HG02852 (cell line): ENCODE data around the gene PIK3CG.
"Not testable (repeated sequence)": the region's sequence is repeated elsewhere in the genome, so short reads cannot be mapped to it uniquely, and the experiment has no call there.

Experiments
- ATAC-seq: cut with Tn5 transposase; IDR thresholded peaks from one replicate; pipeline ENCODE4 v1.9.1; 2021; ENCODE audit warnings: mild to moderate bottlenecking, moderate library complexity; ENCODE audit not compliant: unreplicated experiment

PIK3CG gene

DNA sequence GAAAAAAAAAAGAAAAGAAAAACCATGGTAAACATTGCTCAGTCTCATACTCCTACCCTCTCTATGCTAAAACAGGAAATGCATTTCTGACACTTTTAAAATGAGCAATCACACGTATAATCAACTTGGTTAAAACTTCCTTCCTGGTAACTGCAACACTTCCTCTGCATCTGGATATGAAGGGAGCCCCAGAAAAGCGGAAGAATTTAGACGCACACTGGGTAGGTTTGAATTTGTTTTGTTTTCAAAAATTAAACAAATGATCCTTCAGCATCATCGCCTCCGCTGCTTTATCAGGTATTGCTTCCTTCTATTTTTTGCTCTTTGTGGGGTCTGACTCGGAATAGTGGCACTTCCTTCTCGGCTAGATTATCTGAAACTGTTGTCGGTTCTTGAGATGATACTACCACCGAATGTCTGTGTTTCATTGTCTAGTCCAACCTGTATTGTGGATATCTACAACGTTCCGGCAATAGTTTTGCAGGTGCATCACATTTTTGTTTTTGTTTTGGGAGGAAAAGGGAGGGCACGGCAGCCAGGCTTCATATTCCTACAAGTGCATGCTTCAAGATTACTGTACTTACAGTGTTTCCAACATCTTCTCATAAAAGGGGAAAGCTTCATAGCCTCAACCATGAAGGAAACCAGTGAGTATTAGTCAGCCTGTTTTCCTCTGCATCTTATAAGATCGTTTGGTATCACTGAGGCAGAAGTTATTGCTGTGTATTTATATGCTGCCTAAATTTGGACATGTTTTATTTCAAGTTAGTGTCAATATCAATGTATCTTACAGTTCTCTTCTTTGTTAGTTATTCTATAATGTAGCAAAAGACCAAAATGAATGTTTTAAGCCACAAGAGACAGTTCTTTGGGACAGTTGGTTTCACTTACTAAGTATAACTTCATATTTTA, at the start of gene PIK3CG:
Gene PIK3CG (plus strand): TSS at position 153 of the 912 bp plus-strand sequence. CDS start 2,280 bp downstream, outside the sequence.
- ATAC-seq = peak; percentile 65

DNA sequence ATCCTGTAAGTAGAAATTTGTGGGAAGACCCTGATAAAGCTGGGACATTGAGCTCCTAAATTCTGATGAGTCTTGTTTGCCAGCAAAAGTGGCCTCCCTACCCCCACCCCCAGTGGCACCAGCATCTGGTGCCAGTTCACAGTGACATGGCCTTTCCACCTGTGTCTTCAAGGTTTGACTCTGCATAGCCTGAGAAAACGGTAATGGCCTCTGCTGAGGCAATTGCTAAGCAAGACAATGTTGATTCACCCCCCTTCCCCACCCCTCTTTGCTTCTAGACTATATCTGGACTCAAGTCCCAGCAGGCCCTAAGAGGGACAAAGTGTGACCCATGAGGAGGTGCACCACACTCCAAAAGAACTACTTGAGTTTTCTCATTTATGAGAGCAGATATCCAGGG, 48.0 kb upstream of the PIK3CG start:
- no peak for ATAC-seq

DNA sequence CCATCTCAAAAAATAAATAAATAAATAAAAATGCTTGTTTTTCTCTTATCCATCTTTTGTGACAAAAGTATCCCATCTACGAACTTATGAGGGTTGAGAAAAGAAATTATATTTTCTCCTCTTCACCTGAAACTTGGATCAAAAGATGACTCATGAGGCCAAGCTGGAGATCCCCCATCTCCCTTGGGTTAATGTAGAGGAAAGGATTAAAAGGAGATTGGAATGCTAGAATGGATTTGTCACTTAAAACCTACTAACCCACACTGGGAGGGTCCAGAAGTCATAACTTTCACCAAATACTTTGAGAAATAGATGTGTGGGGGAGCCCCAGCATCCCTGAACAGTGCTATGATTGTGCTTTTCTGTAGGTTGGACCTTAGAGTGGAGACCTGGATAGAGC, 46.3 kb upstream of the PIK3CG start:
- ATAC-seq = no peak

DNA sequence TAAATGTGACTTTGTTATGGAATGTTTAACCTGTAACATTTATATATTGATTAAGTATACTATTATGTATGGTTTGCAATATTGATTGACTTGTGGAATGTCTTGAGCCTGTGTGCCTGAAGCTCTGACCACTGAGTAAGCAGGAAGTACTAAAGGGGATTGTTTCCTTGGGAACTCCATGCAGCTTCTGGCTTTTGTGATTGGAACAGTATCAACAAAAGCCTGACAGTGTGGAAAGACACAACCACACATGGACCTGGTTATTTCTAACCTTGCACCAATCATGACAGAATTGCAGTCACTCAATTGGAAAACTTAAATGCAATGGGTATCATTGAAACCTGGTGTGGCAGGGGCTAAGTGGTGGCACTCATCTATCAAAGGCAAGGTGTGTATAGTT, 45.5 kb upstream of the PIK3CG start:
- no peak for ATAC-seq

DNA sequence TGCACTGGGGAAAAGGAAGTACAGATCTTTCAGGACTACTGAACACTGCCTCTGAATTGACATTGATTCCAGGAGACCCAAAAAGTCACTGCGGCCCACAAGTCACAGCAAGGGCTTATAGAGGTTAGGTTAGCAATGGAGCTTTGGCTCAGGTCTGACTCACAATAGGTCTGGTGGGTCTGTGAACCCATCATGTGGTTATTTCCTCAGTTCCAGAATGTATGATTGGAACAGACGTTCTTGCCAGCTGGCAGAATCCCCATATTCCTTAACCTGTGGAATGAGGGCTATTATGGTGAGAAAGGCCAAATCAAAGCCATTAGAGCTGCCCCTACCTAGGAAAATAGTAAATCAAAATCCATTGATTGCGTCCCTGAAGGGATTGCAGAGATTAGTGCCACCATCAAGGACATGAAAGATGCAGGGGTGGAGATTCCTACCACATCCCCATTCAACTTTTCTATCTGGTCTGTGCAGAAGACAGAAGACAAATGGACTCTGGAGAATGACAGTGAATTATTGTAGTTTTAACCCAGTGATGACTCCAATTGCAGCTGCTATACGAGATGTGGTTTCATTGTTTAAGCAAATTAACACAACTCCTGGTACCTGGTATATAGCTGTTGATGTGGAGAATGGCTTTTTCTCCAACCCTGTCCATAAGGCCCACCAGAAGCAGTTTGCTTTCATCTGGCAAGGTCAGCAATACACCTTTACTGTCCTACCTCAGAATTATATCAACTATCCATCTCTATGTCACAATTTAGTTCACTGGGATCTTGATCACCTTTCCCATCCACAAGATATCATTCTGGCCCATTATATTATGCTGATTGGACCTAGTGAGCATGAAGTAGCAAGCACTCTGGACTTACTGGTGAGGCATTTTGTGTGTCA, 44.5 kb upstream of the PIK3CG start:
- ATAC-seq = no peak

DNA sequence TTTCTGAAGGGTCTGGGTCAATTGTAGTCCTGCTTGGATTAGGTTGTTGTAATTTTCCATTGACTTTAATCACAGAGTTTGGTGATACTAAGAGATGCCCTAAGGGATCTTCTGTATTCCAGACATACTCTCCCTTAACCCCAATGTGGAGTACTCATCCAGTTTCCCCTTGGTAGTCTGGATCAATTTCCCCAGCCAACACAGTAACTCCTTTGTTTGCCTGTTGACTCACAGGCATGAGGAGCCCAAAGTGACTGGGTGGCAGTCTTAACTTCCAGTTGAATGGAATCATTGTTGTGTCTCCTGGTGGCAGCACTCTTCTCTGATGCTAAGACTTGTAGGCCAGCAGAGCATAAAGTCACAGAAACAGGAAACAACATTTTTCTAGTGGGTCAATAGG, 41.5 kb upstream of the PIK3CG start:
- no peak for ATAC-seq

DNA sequence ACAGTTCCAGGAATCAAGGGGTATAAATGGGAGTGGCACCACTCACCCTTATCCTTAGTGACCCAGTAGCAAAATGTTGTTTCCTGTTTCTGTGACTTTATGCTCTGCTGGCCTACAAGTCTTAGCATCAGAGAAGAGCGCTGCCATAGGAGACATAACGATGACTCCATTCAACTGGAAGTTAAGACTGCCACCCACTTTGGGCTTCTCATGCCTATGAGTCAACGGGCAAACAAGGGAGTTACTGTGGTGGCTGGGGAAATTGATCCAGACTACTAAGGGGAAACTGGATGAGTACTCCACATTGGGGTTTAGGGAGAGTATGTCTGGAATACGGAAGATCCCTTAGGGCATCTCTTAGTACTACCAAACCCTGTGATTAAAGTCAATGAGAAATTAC, 40.6 kb upstream of the PIK3CG start:
- no peak for ATAC-seq

DNA sequence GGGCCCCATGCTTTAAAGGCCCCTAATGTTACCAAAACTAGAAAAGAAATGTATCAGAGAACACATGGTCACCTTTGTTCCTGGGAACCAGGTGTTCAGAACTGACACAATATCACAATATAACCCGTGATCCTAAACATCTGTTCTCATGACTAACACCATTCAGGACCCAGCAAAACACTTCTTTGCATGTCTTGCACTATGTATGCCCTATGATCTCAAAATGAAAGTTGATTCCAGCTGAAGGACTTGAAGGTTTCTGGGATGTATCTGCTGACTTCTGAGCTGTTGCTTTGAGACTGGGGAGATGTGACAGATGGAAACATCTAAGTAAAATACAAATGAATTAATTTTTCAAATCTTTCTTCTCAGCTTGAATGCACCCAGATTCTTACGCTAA, 37.5 kb upstream of the PIK3CG start:
- no peak for ATAC-seq

DNA sequence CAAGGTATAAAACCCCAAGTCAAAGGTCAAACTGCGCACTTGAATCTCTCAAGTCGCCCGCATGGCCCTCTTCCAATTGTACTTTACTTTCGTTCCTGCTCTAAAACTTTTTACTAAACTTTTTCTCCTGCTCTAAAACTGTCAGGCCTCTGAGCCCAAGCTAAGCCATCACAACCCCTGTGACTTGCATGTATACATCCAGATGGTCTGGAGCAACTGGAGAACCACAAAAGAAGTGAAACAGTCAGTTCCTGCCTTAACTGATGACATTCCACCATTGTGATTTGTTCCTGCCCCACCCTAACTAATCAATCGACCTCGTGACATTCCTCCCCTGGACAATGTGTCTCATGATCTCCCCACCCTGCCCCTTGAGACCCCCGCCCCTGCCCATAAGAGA, 35.6 kb upstream of the PIK3CG start:
- no peak for ATAC-seq

DNA sequence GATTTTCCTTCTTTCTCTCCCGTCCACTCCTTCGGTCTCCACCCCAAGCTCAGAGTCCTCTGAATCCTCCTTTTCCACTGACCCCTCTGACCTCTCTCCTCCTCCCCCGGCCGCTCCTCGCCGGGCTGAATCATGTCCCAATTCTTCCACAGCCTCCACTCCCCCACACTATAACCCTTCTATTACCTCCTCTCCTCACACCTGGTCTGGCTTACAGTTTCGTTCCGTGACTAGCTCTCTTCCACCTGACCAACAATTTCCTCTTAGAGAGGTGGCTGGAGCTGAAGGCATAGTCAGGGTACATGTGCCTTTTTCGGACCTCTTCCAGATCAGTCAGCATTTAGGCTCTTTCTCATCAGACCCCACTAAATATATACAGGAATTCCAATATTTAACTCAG, 34.2 kb upstream of the PIK3CG start:
- not testable (repeated sequence) for ATAC-seq

DNA sequence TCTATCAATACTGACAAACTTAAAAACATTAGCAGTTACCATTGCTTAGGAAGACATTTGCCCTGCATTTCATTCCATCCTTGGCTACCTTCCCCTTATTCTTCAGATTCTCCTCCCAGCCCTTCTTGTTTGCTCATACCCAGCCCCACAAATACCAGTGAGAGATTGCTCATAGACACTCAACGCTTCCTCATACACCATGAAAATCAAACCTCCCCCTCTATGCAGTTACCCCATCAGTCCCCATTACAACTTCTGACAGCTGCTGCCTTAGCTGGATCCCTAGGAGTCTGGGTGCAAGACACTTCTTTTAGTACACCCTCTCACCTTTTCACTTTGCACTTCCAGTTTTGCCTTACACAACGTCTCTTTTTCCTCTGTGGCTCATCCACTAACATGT, 28.3 kb upstream of the PIK3CG start:
- ATAC-seq = no peak

DNA sequence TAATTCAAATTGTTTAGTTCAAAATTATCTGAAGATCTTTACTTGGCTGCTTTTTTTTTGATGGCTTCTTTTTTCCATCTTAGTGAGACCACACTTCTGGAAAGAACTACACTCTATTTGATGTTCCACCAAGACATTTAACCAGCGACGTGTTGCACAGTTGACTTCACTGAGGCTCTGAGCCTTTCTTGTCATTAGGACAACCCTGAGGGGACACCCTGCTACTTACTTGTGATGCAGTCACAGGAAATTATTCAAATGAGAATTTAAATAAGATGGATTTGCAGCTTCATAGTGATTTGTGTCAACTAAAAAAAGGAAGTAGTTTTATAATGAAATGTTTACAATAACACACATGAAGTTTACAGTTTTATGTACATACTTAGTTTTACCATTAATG, 25.6 kb upstream of the PIK3CG start:
- ATAC-seq = no peak

DNA sequence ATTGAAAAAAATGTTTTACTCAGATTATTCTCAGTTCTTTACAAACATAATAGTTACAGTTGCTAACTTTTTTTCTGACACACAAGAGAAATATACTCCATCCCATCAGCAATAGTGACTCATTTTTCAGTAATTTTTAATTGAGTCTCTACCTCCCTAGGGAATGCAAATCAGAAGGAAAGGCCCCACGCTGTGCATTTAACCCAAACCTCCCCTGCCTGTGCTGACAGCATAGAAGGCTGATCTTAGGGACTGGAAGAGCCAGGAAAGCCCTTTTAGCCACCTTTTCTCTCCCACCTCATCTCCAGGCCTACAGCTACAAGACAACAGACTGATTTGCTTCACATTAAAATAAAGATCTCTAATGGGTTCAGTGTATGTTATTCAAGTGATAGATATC, 24.7 kb upstream of the PIK3CG start:
- no peak for ATAC-seq

DNA sequence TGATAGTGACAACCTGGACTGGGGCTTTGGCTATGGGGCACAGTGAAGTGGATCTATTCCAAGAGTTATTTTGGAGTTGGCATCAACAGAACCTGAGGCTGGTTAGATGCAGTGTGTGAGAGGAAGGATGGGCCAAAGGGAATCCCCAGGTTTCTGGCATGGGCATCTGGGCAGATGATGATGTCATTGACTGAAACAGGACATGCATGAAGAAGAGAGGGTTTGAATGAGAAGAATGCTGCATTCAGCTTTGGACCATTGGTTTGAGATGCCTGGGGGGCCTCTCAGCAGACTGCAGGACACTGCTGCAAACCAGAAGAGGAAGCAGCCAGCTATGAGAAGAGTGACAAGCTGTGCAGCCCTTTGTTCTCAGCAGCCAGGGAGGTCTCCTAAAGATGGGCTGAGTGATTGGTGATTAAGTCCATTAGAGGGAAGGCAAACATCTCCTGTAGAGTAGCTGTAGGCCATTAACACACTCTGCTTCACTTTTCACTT, 23.1 kb upstream of the PIK3CG start:
- no peak for ATAC-seq

DNA sequence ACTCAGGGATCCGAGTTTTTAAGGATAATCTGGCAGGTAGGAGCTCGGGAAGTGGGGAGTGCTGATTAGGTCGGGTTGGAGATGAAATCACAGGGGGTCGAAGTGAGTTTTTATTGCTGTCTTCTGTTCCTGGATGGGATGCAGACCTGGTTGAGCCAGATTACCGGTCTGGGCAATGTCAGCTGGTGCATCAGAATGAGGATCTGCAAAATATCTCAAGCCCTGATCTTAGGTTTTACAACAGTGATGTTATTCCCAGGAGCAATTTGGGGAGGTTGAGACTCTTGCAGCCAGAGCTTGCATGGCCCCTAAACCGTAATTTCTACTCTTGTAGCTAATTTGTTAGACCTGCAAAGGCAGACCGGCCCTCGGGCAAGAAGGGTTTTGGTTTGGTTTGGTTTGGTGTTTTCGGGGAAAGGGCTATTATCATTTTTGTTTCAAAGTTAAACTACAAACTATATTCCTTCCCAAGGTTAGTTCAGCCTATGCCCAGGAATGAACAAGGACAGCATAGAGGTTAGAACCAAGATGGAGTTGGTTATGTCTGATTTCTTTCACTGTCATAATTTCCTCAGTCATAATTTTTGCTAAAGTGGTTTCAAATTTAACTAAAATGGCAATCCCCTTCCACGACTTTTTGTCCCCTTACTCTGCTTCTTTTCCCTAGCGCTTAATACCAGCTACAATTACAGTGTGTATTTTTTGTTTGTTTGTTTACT, 20.6 kb upstream of the PIK3CG start:
- no peak for ATAC-seq

DNA sequence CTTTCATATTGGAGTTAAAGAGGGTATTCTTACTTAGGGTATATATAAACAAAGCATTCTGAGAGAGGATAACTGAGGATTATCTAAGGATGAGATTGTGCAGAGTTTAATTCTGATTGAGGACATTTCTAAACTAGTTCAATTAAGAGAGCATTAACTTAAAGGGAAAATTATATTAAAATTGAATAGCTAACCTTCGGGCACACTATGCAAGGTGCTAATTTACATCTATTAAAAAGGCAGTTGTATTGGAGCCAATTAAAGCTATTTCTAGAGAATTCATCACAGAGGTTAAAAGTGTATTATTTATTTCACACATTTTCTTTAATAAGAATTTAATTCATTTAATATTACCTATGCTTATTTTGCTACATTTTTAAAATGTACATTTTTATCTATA, 17.0 kb upstream of the PIK3CG start:
- ATAC-seq = no peak

DNA sequence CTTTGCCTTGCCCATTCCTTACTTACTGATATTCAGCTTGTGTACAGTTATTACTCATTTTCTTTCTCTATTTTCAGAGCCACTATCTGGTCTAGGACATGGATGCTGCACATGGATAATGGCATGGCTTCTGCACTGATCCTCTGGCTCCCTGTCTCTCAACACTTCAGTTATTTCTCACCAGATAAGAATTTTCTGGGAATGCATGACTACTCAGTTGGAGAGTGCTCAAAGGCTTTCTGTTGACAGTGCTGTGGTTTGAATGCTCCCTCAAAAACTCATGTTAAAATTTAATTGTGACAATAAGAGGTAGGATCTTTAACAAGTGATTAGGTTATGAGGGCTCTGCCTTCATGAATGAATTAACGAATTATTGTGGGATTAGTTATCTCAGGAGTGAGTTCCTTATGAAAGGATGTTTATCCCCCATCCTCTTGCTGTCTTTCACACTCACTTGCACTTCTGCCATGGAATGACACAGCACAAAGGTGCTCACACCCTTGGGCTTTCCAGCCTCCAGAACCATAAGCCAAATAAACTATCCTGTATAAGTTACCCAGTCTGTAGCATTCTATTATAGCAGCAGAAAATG, 16.1 kb upstream of the PIK3CG start:
- no peak for ATAC-seq

DNA sequence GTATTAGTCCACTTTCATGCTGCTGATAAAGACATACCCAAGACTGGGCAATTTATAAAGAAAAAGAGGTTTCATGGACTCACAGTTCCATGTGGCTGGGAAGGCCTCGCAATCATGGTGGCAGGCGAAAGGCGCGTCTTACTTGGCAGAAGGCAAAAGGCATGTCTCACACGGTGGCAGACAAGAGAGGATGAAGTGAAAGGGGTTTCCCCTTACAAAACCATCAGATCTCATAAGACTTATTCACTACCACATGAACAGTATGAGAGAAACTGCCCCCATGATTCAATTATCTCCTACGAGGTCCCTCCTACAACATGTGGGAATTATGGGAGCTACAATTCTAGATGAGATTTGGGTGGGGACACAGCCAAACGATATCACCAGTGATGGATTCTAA, 13.4 kb upstream of the PIK3CG start:
- not testable (repeated sequence) for ATAC-seq

DNA sequence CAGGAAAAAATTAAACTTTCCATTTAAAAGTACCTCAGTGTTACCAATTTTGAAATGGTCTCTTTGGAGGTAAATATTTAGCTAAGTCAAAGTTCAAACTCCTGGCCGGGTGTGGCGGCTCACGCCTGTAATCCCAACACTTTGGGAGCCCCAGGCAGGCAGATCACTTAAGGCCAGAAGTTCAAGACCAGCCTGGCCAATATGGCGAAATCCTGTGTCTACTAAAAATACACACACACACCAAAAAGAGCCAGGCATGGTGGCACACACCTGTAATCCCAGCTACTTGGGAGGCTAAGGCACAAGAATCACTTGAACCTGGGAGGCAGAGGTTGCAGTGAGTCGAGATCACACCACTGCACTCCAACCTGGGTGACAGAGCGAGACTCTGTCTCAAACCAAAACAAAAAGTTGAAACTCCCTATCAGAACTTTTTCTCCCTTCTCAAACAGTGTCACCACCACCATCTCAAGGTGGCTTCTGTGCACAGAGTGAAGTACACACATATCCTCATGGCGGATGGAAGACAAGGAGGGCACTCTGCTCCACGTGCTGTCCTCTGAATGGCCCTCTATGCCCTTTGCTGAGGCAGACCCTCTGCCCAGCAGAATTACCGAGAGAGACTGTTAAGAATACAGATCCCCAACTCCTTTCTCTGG, 11.7 kb upstream of the PIK3CG start:
- ATAC-seq = no peak

DNA sequence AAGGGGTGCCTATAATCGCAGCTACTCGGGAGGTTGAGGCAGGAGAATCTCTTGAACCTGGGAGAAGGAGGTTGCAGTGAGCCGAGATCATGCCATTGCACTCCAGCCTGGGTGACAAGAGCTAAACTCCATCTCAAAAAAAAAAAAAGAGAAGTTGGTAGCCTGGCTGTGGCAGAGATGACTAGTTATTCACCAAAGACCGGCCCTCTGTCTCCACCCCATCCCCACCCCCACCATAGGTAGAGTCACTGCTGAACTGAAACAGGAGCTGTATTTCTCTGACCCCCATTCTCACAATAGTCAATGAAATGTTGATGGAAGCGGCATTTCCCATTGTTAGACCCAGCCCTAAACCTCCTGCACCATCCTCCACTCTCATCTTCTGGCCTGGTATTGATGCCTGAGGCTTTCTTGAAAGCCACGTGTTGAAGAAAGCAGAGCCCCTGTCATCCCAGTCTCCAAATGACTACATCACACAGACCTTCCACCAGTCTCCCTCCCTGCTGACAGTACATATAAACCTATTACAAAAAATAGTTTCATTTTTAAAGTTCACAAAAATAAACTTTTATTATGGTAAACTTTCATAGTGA, 9.4 kb upstream of the PIK3CG start:
- ATAC-seq = no peak
